Kidney epithelial cell (primary cell): ENCODE results near the gene HIBADH. TPM values are rescaled to one million over a fixed set of nuclear protein-coding genes. Genes with fewer than 3 reads are reported as not detected.

Source experiments
- DNase-seq: peaks from one replicate; pipeline ENCODE4 v3.0.0-alpha.2; 2010; ENCODE audit warnings: low read depth
- H3K27me3 ChIP-seq: 2 replicates; pipeline ENCODE4 v1.6.0; 2011; ENCODE audit warnings: low read length; ENCODE audit not compliant: control insufficient read depth, insufficient read depth
- H3K36me3 ChIP-seq: 2 replicates; pipeline ENCODE4 v1.5.1; 2011; ENCODE audit warnings: low read length; ENCODE audit not compliant: control insufficient read depth, insufficient read depth
- H3K4me3 ChIP-seq: 2 replicates; pipeline ENCODE4 v1.5.1; 2011; ENCODE audit warnings: low read depth, mild to moderate bottlenecking, control low read depth, low read length
- CTCF ChIP-seq: IDR thresholded peaks from 2 replicates; pipeline ENCODE4 v1.5.1; 2011; ENCODE audit warnings: mild to moderate bottlenecking, moderate library complexity, low read length, control low read depth, inconsistent platforms; ENCODE audit not compliant: insufficient read depth, poor library complexity, severe bottlenecking
- total RNA-seq: library from RNA; depleted of rRNA; stranded (reverse); fragments of >200 nt; gene quantifications from 2 replicates; pipeline ENCODE4 v1.2.3, GENCODE V29; 2015

HIBADH gene
- total RNA-seq, 1 donor from 2014 or later, result 44.3 TPM

DNA sequence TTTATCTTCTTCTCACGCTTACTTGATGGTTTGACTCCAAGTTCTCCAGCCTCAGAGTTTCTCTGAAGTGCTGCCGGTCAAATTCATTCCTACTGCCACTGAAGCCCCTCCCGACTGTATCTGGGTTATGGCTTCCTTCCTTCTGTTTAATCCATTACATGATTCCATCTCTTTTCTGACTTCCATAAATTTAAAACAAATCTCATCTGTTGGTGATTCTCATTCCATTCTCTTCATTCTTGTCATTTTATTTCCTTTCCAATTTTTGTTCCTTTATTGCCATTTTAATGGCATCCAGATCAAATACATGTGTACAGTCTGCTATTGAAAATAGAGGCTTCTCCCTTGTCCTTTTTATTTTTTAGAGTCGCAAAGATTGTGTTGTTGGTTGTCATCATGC is 25.4 kb upstream of the HIBADH start:
- Histone ChIP-seq H3K4me3 (no peak overlapping the region), H3K36me3 (no peaks in the 10 kb centered on the region), H3K27me3 (no peaks in the 10 kb centered on the region)
- no peak for TF ChIP-seq CTCF
- no peak for DNase-seq

DNA sequence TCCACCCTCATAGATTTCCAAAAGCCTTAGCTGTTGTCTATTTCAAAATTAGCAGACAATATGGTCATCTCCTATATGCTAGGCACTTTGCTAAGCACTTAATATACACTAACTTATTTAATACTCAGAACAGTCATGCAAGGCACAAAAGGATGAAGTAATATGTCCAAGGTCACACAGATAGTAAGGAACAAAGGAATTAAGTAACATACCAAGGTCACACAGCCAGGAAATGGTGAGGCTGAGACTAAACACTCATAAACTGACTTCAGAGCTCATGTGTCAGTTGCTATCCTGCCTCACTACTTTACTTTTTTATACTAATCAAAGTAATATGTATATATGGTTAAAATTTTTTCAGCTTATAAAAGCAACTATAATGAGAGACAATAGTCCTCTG is 23.6 kb upstream of the HIBADH start:
- no peak for TF ChIP-seq CTCF
- no peaks in the 10 kb centered on the region for H3K36me3 ChIP-seq
- H3K4me3 ChIP-seq, result no peak overlapping the region
- DNase-seq, result no peak
- no peaks in the 10 kb centered on the region for H3K27me3 ChIP-seq

DNA sequence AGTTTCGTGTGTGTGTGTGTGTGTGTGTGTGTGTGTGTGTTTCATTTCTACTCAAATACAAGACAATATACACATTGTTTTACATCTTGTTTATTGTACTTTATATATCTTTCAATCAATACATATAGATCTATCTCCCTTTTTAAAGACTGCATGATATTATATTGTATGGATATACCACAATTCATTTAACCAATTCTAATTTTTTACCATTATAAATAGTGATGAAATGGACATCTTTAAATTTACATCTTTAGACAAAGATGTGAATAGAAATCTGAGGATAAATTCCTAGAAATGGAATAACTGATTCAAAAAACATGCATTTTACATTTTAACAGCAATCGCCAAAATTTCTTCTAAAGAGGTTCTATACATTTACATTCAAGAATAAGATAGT is 23.2 kb upstream of the HIBADH start:
- no peaks in the 10 kb centered on the region for H3K27me3 ChIP-seq
- DNase-seq, result no peak
- H3K4me3 ChIP-seq, result no peak overlapping the region
- no peak for TF ChIP-seq CTCF
- no peaks in the 10 kb centered on the region for H3K36me3 ChIP-seq

DNA sequence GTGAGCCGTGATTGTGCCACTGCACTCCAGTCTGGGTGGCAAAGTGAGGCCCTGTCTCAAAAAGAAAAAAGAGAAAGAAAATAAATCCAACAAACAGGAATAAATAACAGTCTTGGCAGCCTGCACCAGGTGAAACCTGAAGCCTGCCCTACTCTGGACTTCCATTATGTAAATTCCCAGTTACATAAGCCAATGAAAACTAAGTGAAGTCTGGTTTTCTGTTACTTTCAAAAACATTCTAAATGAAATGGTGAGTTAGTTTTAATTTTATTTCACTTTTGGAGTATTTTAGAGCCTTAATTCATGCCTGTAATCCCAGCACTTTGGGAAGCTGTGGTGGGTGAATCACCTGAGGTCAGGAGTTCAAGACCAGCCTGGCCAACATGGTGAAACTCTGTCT is 22.5 kb upstream of the HIBADH start:
- H3K36me3 ChIP-seq, result no peaks in the 10 kb centered on the region
- TF ChIP-seq CTCF, result no peak
- H3K27me3 ChIP-seq, result no peaks in the 10 kb centered on the region
- H3K4me3 ChIP-seq, result no peak overlapping the region
- DNase-seq, result no peak

GRCh38 chr7:27684491-27684890 is 21.8 kb upstream of the HIBADH start:
- no peak for TF ChIP-seq CTCF
- Histone ChIP-seq H3K36me3 (no peaks in the 10 kb centered on the region), H3K27me3 (no peaks in the 10 kb centered on the region), H3K4me3 (no peak overlapping the region)
- no peak for DNase-seq

DNA sequence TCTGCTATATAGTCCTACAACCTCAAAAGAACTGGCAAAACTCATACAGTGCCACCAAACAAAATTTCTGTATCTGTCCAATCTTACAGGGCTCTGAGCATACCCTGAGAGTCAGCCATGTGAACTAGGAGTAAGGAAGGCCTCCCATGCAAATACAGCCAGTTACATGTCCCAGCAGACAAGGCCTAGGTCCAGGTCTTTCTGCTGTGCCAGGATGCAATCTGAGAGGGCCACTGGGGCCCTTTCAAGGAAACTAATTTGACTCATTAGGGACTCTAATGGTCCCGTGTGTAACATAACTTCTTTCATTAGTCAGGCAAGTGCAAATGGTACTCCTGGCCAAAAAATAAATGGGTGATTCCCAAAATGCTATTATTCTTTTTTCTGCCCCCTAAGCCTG is 17.9 kb upstream of the HIBADH start:
- Histone ChIP-seq H3K4me3 (no peak overlapping the region), H3K27me3 (no peaks in the 10 kb centered on the region), H3K36me3 (no peaks in the 10 kb centered on the region)
- no peak for DNase-seq
- TF ChIP-seq CTCF, result no peak
